ENCODE measurements around the gene FAM43A.

- TF ChIP-seq CTCF (IDR thresholded peaks at IDR 0.05): no peak
- TF ChIP-seq POLR2A (IDR thresholded peaks at IDR 0.05; ENCODE audit: low read depth): no peak
- no peak for TF ChIP-seq POLR2AphosphoS5 (IDR thresholded peaks at IDR 0.05)
- TF ChIP-seq EP300 (IDR thresholded peaks at IDR 0.05): no peak
Observed at GRCh38 chr3:194659778-194660177, 25.9 kb upstream of the FAM43A start.
